NCI-H1436 treated with DMSO at 0.1 percent for 48 hours (cell line): ENCODE results near the gene TBL2.
"Not testable (repeated sequence)": the region's sequence is repeated elsewhere in the genome, so short reads cannot be mapped to it uniquely, and the experiment has no call there.

Experiments
- DNase-seq: peaks from one replicate; lab custom pipeline; 2025; lab: John Stamatoyannopoulos, UW

TBL2 gene

GRCh38 chr7:73578342-73579128, at the start of gene TBL2:
TSS of gene TBL2 (minus strand) at chr7:73578579. CDS start at chr7:73578549, 30 bp downstream.
- peak; percentile 93 for DNase-seq

GRCh38 chr7:73626814-73627213, 48.4 kb upstream of the TBL2 start:
- DNase-seq: no peak

- DNase-seq: no peak
Observed at GRCh38 chr7:73625276-73625675, 46.9 kb upstream of the TBL2 start.

DNA sequence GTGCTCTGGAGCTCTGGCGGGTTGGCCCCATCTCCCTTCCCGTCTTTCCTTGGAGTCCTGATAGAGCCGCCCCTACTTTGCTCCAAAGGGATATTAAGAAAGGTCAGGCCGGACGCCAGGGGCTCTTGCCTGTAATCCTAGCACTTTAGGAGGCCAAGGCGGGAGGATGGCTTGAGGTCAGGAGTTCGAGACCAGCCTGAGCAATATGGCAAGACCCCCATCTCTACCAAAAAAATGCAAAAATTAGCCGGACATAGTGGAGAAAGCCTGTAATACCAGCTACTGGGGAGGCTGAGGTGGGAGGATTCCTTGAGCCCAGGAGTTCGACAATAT, 46.3 kb upstream of the TBL2 start:
- no peak for DNase-seq

DNA sequence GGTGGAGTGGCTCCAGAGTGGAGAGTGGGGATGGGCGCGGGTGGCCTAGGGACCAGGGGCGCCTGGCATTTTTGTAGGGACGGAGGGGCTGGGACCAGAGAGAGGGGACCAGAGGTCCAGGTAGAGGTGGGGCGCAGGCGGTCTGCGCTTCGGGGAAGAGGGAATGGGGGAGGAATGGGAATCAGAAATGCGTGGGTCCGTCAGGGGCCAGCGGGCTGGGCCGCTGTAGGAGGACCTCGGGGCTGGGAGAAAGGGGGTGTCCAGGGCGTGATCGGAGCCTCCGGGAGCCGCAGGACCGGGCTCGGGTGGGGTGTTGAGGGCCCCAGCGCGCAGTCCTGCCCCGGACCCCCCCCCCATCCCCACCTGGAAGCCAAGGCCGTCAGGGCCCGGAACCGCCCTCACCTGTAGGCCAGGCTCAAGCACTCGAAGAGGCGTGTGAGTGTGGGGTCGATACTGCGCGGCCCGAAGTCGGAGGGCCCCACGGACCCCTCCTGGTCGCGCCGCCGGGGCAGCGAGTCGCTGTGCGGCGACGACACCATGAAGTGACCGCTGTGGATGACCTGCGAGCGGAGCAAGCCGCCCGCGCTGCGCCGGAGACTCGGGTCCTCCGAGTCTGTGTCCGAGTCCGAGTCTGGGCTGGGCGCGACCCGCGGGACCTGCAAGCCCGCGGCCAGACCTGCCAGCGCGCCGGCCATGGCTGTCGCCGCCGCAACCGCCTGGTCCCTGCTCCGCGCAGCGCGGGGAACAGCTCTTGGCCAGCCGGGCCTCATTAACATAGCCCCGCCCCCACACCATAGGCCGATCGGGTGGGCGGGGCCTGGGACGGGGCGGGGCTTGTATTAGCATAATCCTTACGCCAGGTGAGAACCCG, 45.7 kb upstream of the TBL2 start, which contains the start of gene MLXIPL:
MLXIPL (minus strand) TSS at position 725 of the 871 bp plus-strand sequence; CDS start at position 695, 30 bp downstream.
- DNase-seq: peak; percentile 3

DNA sequence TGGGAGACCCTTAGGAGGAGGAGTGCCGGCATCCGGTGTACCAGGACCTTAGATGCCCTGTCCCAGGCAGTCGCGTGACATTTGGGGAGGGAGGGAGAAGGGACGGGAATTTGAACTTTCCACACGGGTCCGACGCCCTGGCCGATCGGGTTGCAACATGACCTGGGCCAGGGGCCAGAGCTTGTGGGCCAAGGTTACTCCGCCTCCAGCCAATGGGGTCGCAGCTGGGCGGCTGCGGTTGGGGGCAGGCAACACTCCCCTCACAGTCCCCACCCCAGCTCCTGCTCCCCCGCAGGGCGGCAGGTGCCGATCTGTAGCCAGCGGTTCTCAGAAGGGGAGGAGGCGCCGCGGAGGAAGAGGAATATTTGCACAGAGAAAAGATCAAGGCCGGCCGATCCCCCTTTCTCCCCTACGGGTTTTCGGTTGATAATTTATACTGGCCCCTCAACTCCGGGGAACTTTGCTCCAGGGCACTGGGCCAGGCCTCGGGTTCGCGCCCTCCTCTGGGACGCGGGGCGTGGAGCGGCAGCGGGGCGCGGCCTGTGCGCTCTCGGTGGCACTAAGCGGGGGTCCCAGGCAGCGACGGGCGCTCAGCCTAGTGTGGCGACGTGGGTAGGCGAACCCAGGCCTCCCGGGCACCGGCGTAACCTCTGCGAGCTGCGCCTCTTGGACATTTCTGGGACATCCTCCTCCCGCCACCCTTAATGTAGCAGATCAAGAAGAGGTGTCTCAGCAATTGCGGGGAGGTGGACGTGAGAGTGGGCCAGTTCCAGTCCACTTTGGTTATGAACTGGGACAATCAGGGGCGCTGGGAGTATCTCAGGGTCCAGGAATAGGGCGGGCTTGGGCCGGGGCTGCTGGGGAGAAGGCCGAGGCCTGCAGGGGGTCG, 44.8 kb upstream of the TBL2 start:
- no peak for DNase-seq

GRCh38 chr7:73622527-73622908, 44.1 kb upstream of the TBL2 start:
- no peak for DNase-seq

DNA sequence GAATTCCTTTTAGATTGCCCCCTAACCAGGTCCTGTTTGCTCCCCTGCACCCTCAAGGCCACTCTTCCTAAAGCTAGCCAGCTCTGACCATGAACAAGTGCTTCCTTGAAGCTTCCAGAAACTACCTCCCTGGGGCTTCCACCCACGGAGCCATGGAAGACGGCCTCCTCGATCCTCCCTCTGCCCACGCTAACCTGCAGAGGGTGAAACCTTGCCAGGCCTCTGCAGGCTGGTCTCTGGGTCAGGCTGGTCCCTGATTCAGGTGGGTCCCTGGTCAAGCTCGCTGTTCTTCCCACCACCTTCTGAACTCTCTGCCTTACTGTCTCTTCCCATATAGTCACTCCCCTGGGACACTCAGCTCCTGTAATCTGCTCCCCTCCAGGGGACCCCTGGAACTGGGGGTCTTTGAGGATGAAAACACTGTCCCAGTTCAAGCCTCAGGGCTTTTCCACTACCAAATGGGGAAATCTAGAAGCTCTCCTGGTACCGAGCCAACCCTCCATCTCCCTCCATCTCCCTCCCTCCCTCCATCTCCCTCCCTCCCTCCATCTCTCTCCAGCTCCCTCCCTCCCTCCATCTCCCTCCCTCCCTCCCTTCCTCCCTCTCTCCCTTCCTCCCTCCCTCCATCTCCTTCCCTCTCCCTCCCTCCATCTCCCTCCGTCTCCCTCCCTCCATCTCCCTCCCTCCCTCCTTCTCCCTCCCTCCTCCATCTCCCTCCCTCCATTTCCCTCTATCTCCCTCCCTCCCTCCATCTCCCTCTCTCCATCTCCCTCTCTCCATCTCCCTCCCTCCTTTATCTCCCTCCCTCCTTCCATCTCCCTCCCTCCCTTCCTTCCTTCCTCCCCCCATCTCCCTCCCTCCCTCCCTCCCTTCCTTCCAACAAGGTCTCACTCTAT, 43.0 kb upstream of the TBL2 start:
- no peak for DNase-seq

GRCh38 chr7:73619394-73619793, 41.0 kb upstream of the TBL2 start:
- DNase-seq: not testable (repeated sequence)

GRCh38 chr7:73618538-73618937, 40.2 kb upstream of the TBL2 start:
- no peak for DNase-seq

DNA sequence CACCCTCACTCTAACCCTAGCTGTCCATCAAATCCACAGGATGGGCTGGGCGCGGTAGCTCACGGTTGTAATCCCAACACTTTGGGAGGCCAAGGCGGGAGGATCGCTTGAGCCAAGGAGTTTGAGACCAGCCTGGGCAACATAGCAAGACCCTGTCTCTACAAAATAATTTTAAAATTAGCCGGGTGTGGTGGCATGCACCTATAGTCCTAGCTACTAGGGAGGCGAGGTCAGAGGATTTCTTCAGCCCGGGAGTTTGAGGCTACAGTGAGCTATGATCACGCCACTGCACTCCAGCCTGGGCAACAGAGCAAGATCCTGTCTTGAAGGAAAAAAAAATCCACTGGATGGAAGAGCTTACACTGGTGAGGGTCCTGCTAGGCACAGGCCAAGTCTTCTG, 39.1 kb upstream of the TBL2 start:
- not testable (repeated sequence) for DNase-seq

- DNase-seq: no peak
Observed at GRCh38 chr7:73615886-73616285, 37.5 kb upstream of the TBL2 start.

- not testable (repeated sequence) for DNase-seq
Observed at GRCh38 chr7:73614937-73615336, 36.6 kb upstream of the TBL2 start.

- DNase-seq: no peak
Observed at GRCh38 chr7:73613954-73614735, 35.8 kb upstream of the TBL2 start.

DNA sequence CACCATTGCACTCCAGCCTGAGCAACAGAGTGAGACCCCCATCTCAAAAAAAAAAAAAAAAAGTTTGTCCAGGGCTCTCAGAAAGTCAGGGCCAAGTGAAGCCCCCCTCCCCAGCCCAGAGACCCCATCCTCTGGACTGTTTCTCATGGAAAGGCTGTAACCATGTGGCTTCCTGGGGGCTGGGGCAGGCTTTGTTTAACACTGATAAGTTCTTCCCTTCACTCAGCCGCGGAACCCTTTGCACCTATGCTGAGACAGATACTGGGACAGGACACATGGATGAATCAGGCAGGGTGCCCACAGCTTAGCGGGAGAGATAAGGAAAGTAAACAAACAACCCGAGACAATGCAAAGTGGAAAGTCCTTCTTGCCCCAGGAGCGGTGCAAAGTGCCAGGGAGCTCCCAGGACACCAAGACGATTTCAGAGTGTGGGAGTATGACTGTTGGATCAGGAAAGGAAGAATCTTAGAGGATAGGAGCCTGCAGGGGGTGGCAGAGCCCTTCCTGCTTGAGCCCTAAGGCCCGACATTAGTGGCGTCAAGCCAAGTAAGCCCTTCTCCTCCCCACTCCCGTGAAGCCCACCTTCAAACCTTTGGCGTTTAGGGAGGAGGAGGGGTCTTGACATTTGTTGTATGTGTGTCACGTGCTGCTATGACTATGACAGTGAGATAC, 34.4 kb upstream of the TBL2 start:
- DNase-seq: no peak

DNA sequence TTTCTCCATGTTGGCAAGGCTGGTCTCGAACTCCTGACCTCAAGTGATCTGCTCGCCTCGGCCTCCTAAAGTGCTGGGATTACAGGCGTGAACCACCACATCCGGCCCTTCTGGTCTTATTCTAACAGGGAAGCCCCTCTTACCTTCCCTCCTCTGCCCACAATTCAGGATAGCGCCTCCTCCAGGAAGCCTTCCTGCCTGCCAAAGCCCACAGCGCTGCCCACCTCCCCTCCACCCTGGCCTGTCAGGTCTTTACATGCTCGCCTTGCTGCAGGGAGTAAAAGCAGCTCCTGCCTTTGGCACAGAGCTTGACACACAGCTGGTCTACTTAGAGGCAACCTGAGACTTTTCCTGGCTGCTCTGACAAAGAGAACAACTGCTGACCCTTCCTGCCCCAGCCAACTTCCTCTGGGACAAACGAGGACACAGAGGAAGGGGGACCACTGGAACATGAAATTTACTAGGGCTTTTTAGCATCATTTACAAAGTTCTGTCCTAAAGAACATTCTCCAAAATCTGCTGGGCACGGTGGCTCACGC, 32.7 kb upstream of the TBL2 start:
- DNase-seq: no peak

GRCh38 chr7:73610105-73610504, 31.7 kb upstream of the TBL2 start:
- no peak for DNase-seq

GRCh38 chr7:73607692-73607983, 29.3 kb upstream of the TBL2 start:
- not testable (repeated sequence) for DNase-seq

DNA sequence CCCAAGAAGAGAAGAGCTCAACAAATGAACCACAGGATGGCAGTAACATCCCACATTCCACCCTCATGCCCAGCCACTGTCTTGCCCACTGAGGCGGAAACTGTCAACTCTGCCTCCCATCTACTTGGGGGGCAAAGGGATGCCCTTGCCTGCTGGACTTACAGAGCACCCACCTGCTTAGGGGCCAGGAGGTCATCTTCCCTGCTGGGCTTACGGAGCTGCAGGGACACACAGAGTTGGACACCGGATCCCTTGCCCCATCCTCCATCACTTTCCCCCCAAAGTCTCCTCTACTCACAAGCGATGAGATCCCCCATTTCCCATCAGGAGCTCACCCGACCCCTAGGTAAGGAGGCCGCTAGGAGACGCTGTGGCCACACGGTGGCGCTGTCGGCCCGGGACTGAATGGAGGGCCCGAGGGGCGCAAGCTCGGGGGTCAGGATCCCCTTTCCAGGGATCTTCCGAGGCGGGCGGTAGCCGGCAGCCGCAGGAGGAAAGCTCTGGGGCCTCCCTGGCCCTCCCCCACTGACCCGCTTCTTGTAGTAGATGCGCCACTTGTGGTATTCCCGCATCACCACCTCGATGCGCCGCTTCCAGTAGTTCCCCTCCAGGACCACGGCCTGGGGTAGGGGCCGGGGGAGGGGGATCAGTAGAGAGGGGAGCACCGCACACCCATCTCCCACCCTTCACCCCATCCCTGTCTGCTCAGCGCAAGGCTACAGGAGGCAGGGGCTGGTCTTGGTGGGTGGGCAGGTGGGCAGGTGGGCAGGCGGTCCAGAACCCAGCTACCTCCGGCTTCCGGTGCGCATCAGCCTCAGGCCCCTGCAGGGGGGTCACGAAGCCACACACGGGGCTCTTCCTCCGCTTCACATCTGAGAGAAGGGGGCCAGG, 28.7 kb upstream of the TBL2 start:
- DNase-seq: no peak
